K562 (cell line): ENCODE measurements around the gene ZBED4. TPM values are rescaled to one million over a fixed set of nuclear protein-coding genes. Genes with fewer than 3 reads are reported as not detected.

Experiments used
- CBX8 ChIP-seq: fragments of 200-600 bp; sonication (generic); IDR thresholded peaks from 2 replicates; pipeline ENCODE4 v1.6.1; 2012; ENCODE audit warnings: borderline replicate concordance, mixed run types, low read depth, mild to moderate bottlenecking, moderate library complexity, mixed read lengths, low read length, control low read depth, inconsistent platforms; ENCODE audit not compliant: poor library complexity, severe bottlenecking; ENCODE audit errors: extremely low read depth
- E4F1 ChIP-seq: fragments of 250-450 bp; sonication (Bioruptor Pico); IDR thresholded peaks from 2 replicates; pipeline ENCODE4 v1.5.0; 2021; ENCODE audit warnings: mild to moderate bottlenecking, borderline replicate concordance
- HNRNPLL ChIP-seq: fragments of 200-400 bp; formaldehyde crosslinking; IDR thresholded peaks from 2 replicates; pipeline ENCODE4 v1.6.1; 2017; ENCODE audit warnings: low read length, low read depth, mild to moderate bottlenecking; ENCODE audit not compliant: poor library complexity, severe bottlenecking
- KLF16 ChIP-seq: IDR thresholded peaks from 2 replicates; pipeline ENCODE4 v1.6.1; 2016; ENCODE audit warnings: antibody characterized with exemption
- RBBP5 ChIP-seq: fragments of 200-600 bp; sonication (generic); IDR thresholded peaks from 2 replicates; pipeline ENCODE4 v1.6.1; 2012; ENCODE audit warnings: borderline replicate concordance, mild to moderate bottlenecking, low read length, control low read depth, inconsistent platforms; ENCODE audit not compliant: insufficient read depth, poor library complexity, severe bottlenecking
- ZNF586 ChIP-seq: fragments of 450-650 bp; formaldehyde crosslinking; conservative IDR thresholded peaks from 2 replicates; pipeline ENCODE4 v1.4.0; 2020; ENCODE audit warnings: mild to moderate bottlenecking, moderate library complexity
- ZNF75A ChIP-seq: fragments of 450-650 bp; formaldehyde crosslinking; IDR thresholded peaks from 2 replicates; pipeline ENCODE4 v1.4.0; 2020; ENCODE audit warnings: mild to moderate bottlenecking
- polyA plus RNA-seq, 8 experiments: library from polyadenylated mRNA; depleted of rRNA in 4 of 8; stranded (reverse) in 5 of 8; unstranded in 3 of 8; fragments of >200 nt; fragmentation: Nextera tagmentation in 2 of 8; fragmentation: Illumina TruSeq in 1 of 8; extraction: Ambion mirVana in 2 of 8; extraction: Trizol in 1 of 8; gene quantifications; 2 replicates each; pipeline versions ENCODE4 v1.2.1 to v1.2.3, GENCODE V29; 2011 to 2014; ENCODE audit warnings: inconsistent platforms in 1 of 8, missing spikeins in 1 of 8
- total RNA-seq, 7 experiments: library from RNA; depleted of rRNA in 6 of 7; stranded (reverse); fragments of >200 nt in 6 of 7; fragmentation: Illumina TruSeq in 2 of 7; extraction: Trizol in 2 of 7; gene quantifications; 2 replicates each; pipeline versions ENCODE4 v1.2.1 to v1.2.3, GENCODE V29; 2011 to 2021; ENCODE audit warnings: low replicate concordance in 1 of 7

Gene ZBED4
- total and polyA plus RNA-seq, 9 of the 15 experiments (the other 6 are each of a cell fraction or from before 2014, with no cell fraction given): 1.5 to 16.8 (median 7.4) TPM

- TF ChIP-seq CBX8 (no peak), ZNF75A (CRISPR knock-in tag) (no peak), ZNF586 (CRISPR knock-in tag) (no peak), E4F1 (CRISPR knock-in tag) (no peak), KLF16 (no peak), RBBP5 (no peak), HNRNPLL (no peak)
Observed at GRCh38 chr22:49858827-49859226, 5.2 kb downstream of the ZBED4 start (continued).
